Activated T-cell treated with anti-CD3 and anti-CD28 coated beads, Interleukin-2, amount 50 U/mL, for 48 hours (primary cell): ENCODE results near the gene MYH2.

Experiments
- DNase-seq, 2 experiments: peaks; one replicate each; pipeline ENCODE4 v3.0.0-alpha.2; 2020

MYH2 gene

DNA sequence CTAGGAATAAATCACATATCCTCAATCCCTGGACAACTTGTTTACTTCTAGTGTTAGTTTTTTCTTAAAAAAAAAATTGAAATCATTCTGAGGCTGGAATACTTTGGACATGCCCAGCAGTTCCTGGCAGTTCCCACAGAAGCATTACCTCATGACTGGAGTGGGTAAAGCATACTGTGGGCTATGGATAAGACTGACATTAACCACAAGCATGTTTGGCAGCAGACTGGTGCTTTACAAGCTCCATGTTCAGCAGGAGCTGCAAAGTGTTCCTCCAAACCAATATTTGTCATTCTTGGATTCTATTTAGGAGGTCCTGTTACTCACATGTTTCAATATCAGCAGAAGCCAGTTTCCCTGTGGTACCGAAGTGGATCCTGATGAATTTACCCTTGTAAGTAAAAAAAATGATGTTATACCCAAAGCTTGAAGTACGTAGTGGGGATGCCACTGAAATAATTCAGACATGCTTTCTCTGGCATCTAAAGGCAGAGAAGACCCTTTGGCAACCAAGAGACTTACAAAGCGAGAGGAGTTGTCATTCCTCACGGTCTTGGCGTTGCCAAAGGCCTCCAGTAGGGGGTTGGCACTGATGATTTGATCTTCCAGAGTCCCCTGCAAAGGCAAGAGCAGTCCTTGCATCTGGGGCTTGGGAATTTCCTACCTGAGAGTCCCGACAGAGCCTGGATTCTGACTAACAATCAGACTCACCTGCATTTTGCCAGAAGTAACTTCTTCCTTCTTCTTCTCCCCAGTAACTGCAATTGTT lies 36.0 kb downstream of the MYH2 start:
- DNase-seq: no peak

DNA sequence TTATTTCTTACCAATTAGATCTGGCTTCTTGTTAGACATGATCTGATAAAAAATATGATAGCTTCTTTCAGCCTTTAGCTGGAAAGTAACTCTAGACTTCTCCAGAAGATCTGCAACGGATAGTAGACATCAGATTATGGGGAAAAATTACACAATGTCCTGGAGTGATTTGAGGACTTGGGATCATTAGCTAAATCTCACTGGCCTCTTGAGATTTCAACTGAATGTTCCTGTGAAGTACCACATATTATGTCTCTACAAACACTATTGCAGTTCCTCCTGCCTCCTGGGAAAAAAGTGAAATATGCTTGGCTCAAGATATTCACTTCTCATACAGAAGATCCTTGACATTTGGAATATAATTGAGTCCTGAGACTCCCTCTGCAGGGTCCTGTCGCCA lies 36.6 kb downstream of the MYH2 start:
- DNase-seq: no peak

DNA sequence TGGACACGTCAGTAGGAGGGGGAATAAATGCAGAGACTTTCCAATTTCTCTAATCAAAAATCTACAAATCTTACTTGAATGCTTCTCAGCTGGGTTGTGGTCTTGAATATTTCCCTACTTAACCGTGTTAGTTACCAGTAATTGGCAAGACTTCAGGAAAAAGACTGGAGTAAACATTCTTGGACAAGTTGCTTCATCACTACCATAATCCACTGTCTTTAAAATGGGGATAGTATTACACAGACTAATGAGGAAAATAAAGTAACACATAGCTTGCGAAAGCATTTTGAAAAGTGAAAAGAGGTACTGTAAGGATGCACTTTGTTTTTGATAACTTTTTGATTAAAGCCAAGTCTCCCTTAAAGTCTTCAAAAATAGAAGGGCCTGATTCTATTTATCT lies 49.5 kb downstream of the MYH2 start:
- DNase-seq: no peak

- DNase-seq: no peak
These were observed 57.5 kb downstream of the MYH2 start for GRCh38 chr17:10492004-10492403.

- no peak for DNase-seq
These were observed 67.2 kb downstream of the MYH2 start for GRCh38 chr17:10482252-10482651.

GRCh38 chr17:10477701-10478100 lies 71.8 kb downstream of the MYH2 start:
- DNase-seq: no peak

- no peak for DNase-seq
These were observed 74.9 kb downstream of the MYH2 start for GRCh38 chr17:10474536-10474935.

- DNase-seq: no peak
These were observed 77.6 kb downstream of the MYH2 start for GRCh38 chr17:10471858-10472257.
